SU-DHL-6 (cell line): ENCODE measurements around the gene KCNA2.

Experiments
- CTCF ChIP-seq: fragments of 200-600 bp; sonication (generic); IDR thresholded peaks from one replicate; pipeline ENCODE4 v1.5.1; 2017; ENCODE audit warnings: antibody characterized with exemption, mild to moderate bottlenecking, low read length, moderate library complexity; ENCODE audit not compliant: insufficient read depth, poor library complexity, severe bottlenecking
- EZH2phosphoT487 ChIP-seq: fragments of 200-600 bp; sonication (generic), shearing (Covaris generic); conservative IDR thresholded peaks from 2 replicates; pipeline ENCODE4 v1.6.1; 2018; ENCODE audit warnings: mild to moderate bottlenecking, antibody characterized with exemption, low read length, moderate library complexity, mixed read lengths

DNA sequence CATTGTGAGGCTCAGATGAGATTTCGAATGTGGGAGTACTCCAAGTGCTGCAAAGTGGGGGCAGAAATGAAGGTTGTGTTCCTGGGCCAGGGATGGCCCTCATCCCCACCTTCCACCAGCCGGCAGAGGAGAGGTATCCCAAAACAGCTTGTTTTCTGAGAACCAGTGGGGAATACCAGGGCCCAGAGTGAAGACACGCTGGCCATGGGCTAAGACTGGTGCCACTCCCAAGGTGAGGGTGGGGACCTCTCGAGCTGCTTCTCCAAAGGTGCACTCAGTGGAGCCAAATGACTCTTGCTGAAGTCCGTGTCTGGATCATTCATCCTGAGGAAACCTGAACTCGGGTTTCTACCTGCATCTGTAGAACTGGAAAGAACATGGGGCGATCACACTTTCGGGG, 22.1 kb downstream of the KCNA2 start:
- TF ChIP-seq CTCF = no peak
- no peak for TF ChIP-seq EZH2phosphoT487
